SK-N-SH treated with all-trans-retinoic acid at 6 μM for 48 hours (cell line): ENCODE measurements around the gene ENDOV.

Experiments used
- ARNTL ChIP-seq: fragments of 450-650 bp; formaldehyde crosslinking; IDR thresholded peaks from 2 replicates; pipeline ENCODE4 v1.5.0; 2020; ENCODE audit warnings: low read depth, mild to moderate bottlenecking, moderate library complexity, borderline replicate concordance
- BACH2 ChIP-seq: fragments of 250-450 bp; sonication (Bioruptor Pico); IDR thresholded peaks from 2 replicates; pipeline ENCODE4 v1.9.0; 2021; ENCODE audit warnings: mild to moderate bottlenecking, borderline replicate concordance
- CSDC2 ChIP-seq: fragments of 250-450 bp; sonication (Bioruptor Pico); IDR thresholded peaks from 2 replicates; pipeline ENCODE4 v1.5.0; 2020; ENCODE audit warnings: mild to moderate bottlenecking, moderate library complexity
- CSRNP3 ChIP-seq: fragments of 250-450 bp; sonication (Bioruptor Pico); IDR thresholded peaks from 2 replicates; pipeline ENCODE4 v1.5.1; 2021; ENCODE audit warnings: mild to moderate bottlenecking, moderate library complexity
- ESRRG ChIP-seq: fragments of 250-450 bp; sonication (Bioruptor Pico); IDR thresholded peaks from 2 replicates; pipeline ENCODE4 v1.6.1; 2021; ENCODE audit warnings: mild to moderate bottlenecking
- GLIS3 ChIP-seq: fragments of 250-450 bp; sonication (Bioruptor Pico); IDR thresholded peaks from 2 replicates; pipeline ENCODE4 v1.5.0; 2020; ENCODE audit warnings: mild to moderate bottlenecking, moderate library complexity
- PATZ1 ChIP-seq: fragments of 250-450 bp; sonication (Bioruptor Pico); IDR thresholded peaks from 2 replicates; pipeline ENCODE4 v1.8.0; 2020; ENCODE audit warnings: mild to moderate bottlenecking, moderate library complexity, borderline replicate concordance
- PPARA ChIP-seq: fragments of 250-450 bp; sonication (Bioruptor Pico); IDR thresholded peaks from 2 replicates; pipeline ENCODE4 v1.5.0; 2020; ENCODE audit warnings: mild to moderate bottlenecking, borderline replicate concordance
- RARB ChIP-seq: fragments of 250-450 bp; sonication (Bioruptor Pico); IDR thresholded peaks from 2 replicates; pipeline ENCODE4 v1.8.0; 2021; ENCODE audit warnings: mild to moderate bottlenecking, moderate library complexity
- TOX ChIP-seq: fragments of 250-450 bp; sonication (Bioruptor Pico); IDR thresholded peaks from 2 replicates; pipeline ENCODE4 v1.8.0; 2021; ENCODE audit warnings: mild to moderate bottlenecking, moderate library complexity, borderline replicate concordance
- TSHZ2 ChIP-seq: fragments of 250-450 bp; sonication (Bioruptor Pico); IDR thresholded peaks from 2 replicates; pipeline ENCODE4 v1.5.0; 2020; ENCODE audit warnings: mild to moderate bottlenecking, moderate library complexity
- ZFP3 ChIP-seq: fragments of 250-450 bp; sonication (Bioruptor Pico); IDR thresholded peaks from 2 replicates; pipeline ENCODE4 v1.5.0; 2020; ENCODE audit warnings: mild to moderate bottlenecking, moderate library complexity

GRCh38 chr17:80463784-80464400, 48.9 kb downstream of the ENDOV start:
- TF ChIP-seq GLIS3 (CRISPR knock-in tag) (no peak), PATZ1 (CRISPR knock-in tag) (no peak), PPARA (CRISPR knock-in tag) (no peak), ZFP3 (no peak), ARNTL (no peak), RARB (CRISPR knock-in tag) (no peak), ESRRG (CRISPR knock-in tag) (no peak), CSDC2 (CRISPR knock-in tag) (no peak), TOX (CRISPR knock-in tag) (no peak), TSHZ2 (no peak), CSRNP3 (CRISPR knock-in tag) (no peak), BACH2 (CRISPR knock-in tag) (no peak)
